PC-9 (cell line): ENCODE data around the gene TAF3. TPM values are rescaled to one million over a fixed set of nuclear protein-coding genes. Genes with fewer than 3 reads are reported as not detected.

Source experiments
- BruUV-seq: library from RNA; stranded (reverse); fragments of 400-500 nt; replicated peaks from 2 replicates; lab custom pipeline; 2021; lab: Mats Ljungman, UMichigan
- CTCF ChIA-PET: fragments of 300-600 bp; sonication (Branson Sonifier 250); formaldehyde crosslinking; loops from one replicate; lab custom pipeline; 2022; ENCODE audit warnings: antibody characterized with exemption; lab: Charles Lee
- POLR2A ChIA-PET: fragments of 300-600 bp; sonication (Branson Sonifier 250); formaldehyde crosslinking; loops from one replicate; lab custom pipeline; 2022; ENCODE audit warnings: antibody characterized with exemption; ENCODE audit not compliant: unreplicated experiment; lab: Charles Lee
- DNase-seq, 2 experiments: peaks; one replicate each; pipeline versions ENCODE4 v3.0.0 to v3.0.0-alpha.2; 2015 to 2022; ENCODE audit warnings: mixed read lengths in 1 of 2
- H2AFZ ChIP-seq: fragments of 200-600 bp; sonication (generic); 2 replicates; pipeline ENCODE4 v1.8.1; 2017; ENCODE audit warnings: antibody characterized with exemption
- H3F3A ChIP-seq: fragments of 200-600 bp; sonication (generic); 2 replicates; pipeline ENCODE4 v1.8.1; 2017; ENCODE audit warnings: antibody characterized with exemption, mild to moderate bottlenecking, low read depth; ENCODE audit not compliant: insufficient read depth
- H3K27ac ChIP-seq: fragments of 200-600 bp; sonication (generic); 2 replicates; pipeline ENCODE4 v1.6.1; 2016; ENCODE audit warnings: mixed run types
- H3K27me3 ChIP-seq: fragments of 200-600 bp; sonication (generic); 2 replicates; pipeline ENCODE4 v1.6.1; 2016; ENCODE audit warnings: low read depth, mixed run types; ENCODE audit not compliant: insufficient read depth
- H3K36me3 ChIP-seq: fragments of 200-600 bp; sonication (generic); 2 replicates; pipeline ENCODE4 v1.6.1; 2016; ENCODE audit warnings: low read depth, mixed run types
- H3K4me1 ChIP-seq: fragments of 200-600 bp; sonication (generic); replicated peaks from 2 replicates; pipeline ENCODE4 v1.6.1; 2016; ENCODE audit warnings: mixed run types; ENCODE audit not compliant: insufficient read depth
- H3K4me2 ChIP-seq: fragments of 200-600 bp; sonication (generic); 2 replicates; pipeline ENCODE4 v1.6.1; 2017; ENCODE audit warnings: mixed run types
- H3K4me3 ChIP-seq: fragments of 200-600 bp; sonication (generic); 2 replicates; pipeline ENCODE4 v1.6.1; 2016; ENCODE audit warnings: mixed run types
- H3K79me2 ChIP-seq: fragments of 200-600 bp; sonication (generic); 2 replicates; pipeline ENCODE4 v1.6.1; 2017; ENCODE audit warnings: low read depth, mixed run types
- H3K9me2 ChIP-seq: fragments of 200-600 bp; sonication (generic); 2 replicates; pipeline ENCODE4 v1.8.1; 2017; ENCODE audit warnings: mild to moderate bottlenecking; ENCODE audit not compliant: insufficient read depth
- H3K9me3 ChIP-seq: fragments of 200-600 bp; sonication (generic); 2 replicates; pipeline ENCODE4 v1.8.1; 2016; ENCODE audit warnings: low read depth; ENCODE audit not compliant: insufficient read depth
- H4K20me1 ChIP-seq: fragments of 200-600 bp; sonication (generic); 2 replicates; pipeline ENCODE4 v1.8.1; 2017; ENCODE audit not compliant: insufficient read depth
- CTCF ChIP-seq: fragments of 200-600 bp; sonication (generic); conservative IDR thresholded peaks from 2 replicates; pipeline ENCODE4 v1.6.1; 2017; ENCODE audit warnings: mixed run types, antibody characterized with exemption, mild to moderate bottlenecking, moderate library complexity
- EZH2 ChIP-seq: fragments of 200-600 bp; sonication (generic); IDR thresholded peaks from 2 replicates; pipeline ENCODE4 v1.8.0; 2017; ENCODE audit warnings: antibody characterized with exemption, low read depth
- intact Hi-C: fragments of 100-400 bp; cut with micrococcal nuclease; formaldehyde crosslinking; loops from one replicate; pipeline ENCODE4 v1.10.0; 2022; ENCODE audit not compliant: unreplicated experiment
- total RNA-seq: library from RNA; stranded (reverse); gene quantifications from 2 replicates; pipeline ENCODE4 v1.2.3, GENCODE V29; 2021

The TAF3 gene
- total RNA-seq, 1 experiment from 2014 or later, result 7.7 TPM

- Histone ChIP-seq H3K9me2 (no peaks in the 10 kb centered on the region), H3K79me2 (no peaks in the 10 kb centered on the region), H3K27ac (no peak overlapping the region), H3K4me2 (no peak overlapping the region), H3K4me3 (no peak overlapping the region), H2AFZ (no peak overlapping the region), H3K27me3 (no peaks in the 10 kb centered on the region), H3K9me3 (no peaks in the 10 kb centered on the region), H3K36me3 (no peaks in the 10 kb centered on the region), H4K20me1 (no peaks in the 10 kb centered on the region), H3K4me1 (peaks cover 8% of the 10 kb centered on the region), H3F3A (no peaks in the 10 kb centered on the region)
- DNase-seq, result no peak
- no TSS peak for BruUV-seq
- ChIA-PET POLR2A (interaction anchor here (0.7 kb wide), 1 partner anchor 176 kb away, joined by 3 read pairs; no protein-coding TSS in a partner anchor), CTCF (no interaction called here)
- TF ChIP-seq CTCF (no peak), EZH2 (no peak)
- intact Hi-C loops, result loop anchor here (5.0 to 10.0 kb wide), 3 partner anchors 752 to 1200 kb away; no protein-coding TSS in a partner anchor
These were observed 56.6 kb downstream of the TAF3 start for GRCh38 chr10:7874864-7875263.

- no peaks in the 10 kb centered on the region for H3K27me3 ChIP-seq
- H3K4me1 ChIP-seq, result peaks cover 8% of the 10 kb centered on the region
- H3K4me3 ChIP-seq, result no peak overlapping the region
- TF ChIP-seq EZH2, result no peak
- TF ChIP-seq CTCF, result no peak
- ChIA-PET POLR2A (no interaction called here), CTCF (no interaction called here)
- no peaks in the 10 kb centered on the region for H3K9me2 ChIP-seq
- no peaks in the 10 kb centered on the region for H3K9me3 ChIP-seq
- no peaks in the 10 kb centered on the region for H3K79me2 ChIP-seq
- no TSS peak for BruUV-seq
- H3K36me3 ChIP-seq, result no peaks in the 10 kb centered on the region
- H3K4me2 ChIP-seq, result no peak overlapping the region
- no peaks in the 10 kb centered on the region for H4K20me1 ChIP-seq
- H2AFZ ChIP-seq, result no peak overlapping the region
- H3F3A ChIP-seq, result no peaks in the 10 kb centered on the region
- intact Hi-C loops, result loop anchor here (10.0 kb wide), 2 partner anchors 828 to 1198 kb away; no protein-coding TSS in a partner anchor
- H3K27ac ChIP-seq, result no peak overlapping the region
- DNase-seq, result no peak
These were observed 58.3 kb downstream of the TAF3 start for GRCh38 chr10:7876541-7877127.

GRCh38 chr10:7881119-7881518 lies 62.8 kb downstream of the TAF3 start:
- intact Hi-C loops, result no loop called here
- H3K79me2 ChIP-seq, result no peaks in the 10 kb centered on the region
- no peak overlapping the region for H3K4me3 ChIP-seq
- no peaks in the 10 kb centered on the region for H3K9me2 ChIP-seq
- H3F3A ChIP-seq, result no peaks in the 10 kb centered on the region
- DNase-seq, result no peak
- H4K20me1 ChIP-seq, result no peaks in the 10 kb centered on the region
- H3K27ac ChIP-seq, result no peak overlapping the region
- BruUV-seq, result no TSS peak
- no peaks in the 10 kb centered on the region for H3K9me3 ChIP-seq
- ChIA-PET POLR2A (interaction anchor here (0.7 kb wide), 2 partner anchors 63 to 399 kb away, joined by 9 to 16 read pairs; no protein-coding TSS in a partner anchor), CTCF (no interaction called here)
- no peaks in the 10 kb centered on the region for H3K36me3 ChIP-seq
- H3K4me2 ChIP-seq, result no peak overlapping the region
- H3K4me1 ChIP-seq, result no peaks in the 10 kb centered on the region
- no peak overlapping the region for H2AFZ ChIP-seq
- TF ChIP-seq CTCF, result no peak
- no peaks in the 10 kb centered on the region for H3K27me3 ChIP-seq
